Upper lobe of left lung (tissue), 6 donors: ENCODE results near the gene RNPEPL1. TPM values are rescaled to one million over a fixed set of nuclear protein-coding genes. Genes with fewer than 3 reads are reported as not detected.
A peak's percentile ranks its signal among the peaks of the same experiment; 100 is the strongest.

Source experiments
- ATAC-seq, 2 donors: fragments of 200-7000 bp; cut with Tn5 transposase; one replicate each; pipeline ENCODE4 v1.9.1; 2022; ENCODE audit warnings: mild to moderate bottlenecking in 2 of 2, moderate library complexity in 2 of 2; ENCODE audit not compliant: low FRiP score in 2 of 2
- DNase-seq, 2 donors: peaks; one replicate each; pipeline ENCODE4 v3.0.0-alpha.2; 2019 to 2020
- H3K27ac ChIP-seq, 4 donors: fragments of 200-600 bp; sonication (generic); one replicate each; pipeline ENCODE4 v1.5.1; 2016 to 2019
- H3K27me3 ChIP-seq, 4 donors: fragments of 200-600 bp; sonication (generic); one replicate each; pipeline ENCODE4 v1.5.1; 2017 to 2019
- H3K36me3 ChIP-seq, 4 donors: fragments of 200-600 bp; sonication (generic); one replicate each; pipeline ENCODE4 v1.5.1; 2016 to 2019
- H3K4me1 ChIP-seq, 4 donors: fragments of 200-600 bp; sonication (generic); one replicate each; pipeline ENCODE4 v1.5.1; 2018 to 2019
- H3K4me3 ChIP-seq, 4 donors: fragments of 200-600 bp; sonication (generic); one replicate each; pipeline ENCODE4 v1.5.1; 2017 to 2019; ENCODE audit warnings: mild to moderate bottlenecking in 2 of 4, moderate library complexity in 1 of 4
- H3K9me3 ChIP-seq, 4 donors: fragments of 200-600 bp; sonication (generic); one replicate each; pipeline ENCODE4 v1.5.1; 2018 to 2019
- EP300 ChIP-seq, 4 donors: sonication (generic); formaldehyde crosslinking; IDR thresholded peaks; one replicate each; pipeline ENCODE4 v1.5.1; 2017; ENCODE audit warnings: antibody characterized with exemption in 4 of 4, control low read depth in 2 of 4
- POLR2A ChIP-seq, 4 donors: fragments of 450-650 bp; IDR thresholded peaks; one replicate each; pipeline ENCODE4 v1.5.1; 2016 to 2017; ENCODE audit warnings: antibody characterized with exemption in 4 of 4, mild to moderate bottlenecking in 2 of 4
- POLR2AphosphoS5 ChIP-seq, 2 donors: sonication (generic); formaldehyde crosslinking; IDR thresholded peaks; one replicate each; pipeline ENCODE4 v1.5.1; 2017; ENCODE audit warnings: antibody characterized with exemption in 2 of 2
- WGBS, 2 donors: methylation state at CpG; one replicate each; pipeline ENCODE4 v1.1.5; 2017 to 2018; 5-methylcytosine and 5-hydroxymethylcytosine counted together
- total RNA-seq, 6 donors: library from RNA; depleted of rRNA in 4 of 6; stranded (reverse); fragments of >200 nt in 4 of 6; gene quantifications; one replicate each; pipeline versions ENCODE4 v1.1.0 to v1.2.1, GENCODE V29; 2016 to 2021
- TF ChIP-seq, protein P1 (sequence below), 6 experiments: fragments of 450-650 bp in 4 of 6; fragments of 200-600 bp in 2 of 6; sonication (generic) in 2 of 6; IDR thresholded peaks; one replicate each; pipeline ENCODE4 v1.5.1; 2016 to 2019; ENCODE audit warnings: antibody characterized with exemption in 6 of 6
- donor health status: DM: no; HTN: no; CAD: no; lungs with moderate emphysema.
- donor health status: DM: no; HTN: yes; CAD: no; lungs with severe emphysema.

RNPEPL1 gene
- total RNA-seq, 6 donors from 2014 or later, result 71.0 to 264 (median 123) TPM

DNA sequence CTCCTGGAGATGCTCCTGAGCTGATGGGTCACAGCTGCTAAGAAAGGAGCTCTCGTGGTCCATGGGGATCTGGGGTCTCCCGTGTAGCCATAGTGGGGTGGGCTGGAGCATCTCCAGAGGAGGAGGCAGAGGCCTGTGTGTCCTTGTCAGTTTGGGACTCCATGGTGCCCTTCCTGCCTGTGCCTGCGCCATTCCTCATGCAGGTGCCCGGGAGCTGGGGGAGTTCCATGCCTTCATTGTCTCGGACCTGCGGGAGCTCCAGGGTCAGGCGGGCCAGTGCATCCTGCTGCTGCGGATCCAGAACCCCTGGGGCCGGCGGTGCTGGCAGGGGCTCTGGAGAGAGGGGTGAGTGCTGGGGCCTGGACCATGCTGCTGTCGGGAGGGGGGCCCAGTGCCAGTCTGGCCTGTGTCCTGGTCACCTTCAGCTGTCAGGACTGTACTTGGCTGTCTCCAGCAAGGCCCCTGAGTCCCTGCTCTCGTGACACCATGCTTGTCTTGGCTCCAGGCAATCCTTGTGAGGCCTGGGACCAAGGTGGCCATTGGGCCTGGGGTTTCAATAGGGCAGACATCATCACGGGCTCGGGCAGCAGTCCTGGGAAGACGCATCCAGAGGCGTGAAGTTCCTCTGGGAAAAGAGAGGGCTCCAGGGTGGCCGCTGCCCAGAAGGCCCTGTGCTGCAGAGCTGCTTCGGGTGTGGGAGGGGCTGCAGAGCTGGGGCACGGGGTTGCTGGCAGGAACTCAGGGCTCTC lies 25.6 kb downstream of the RNPEPL1 start:
- Histone ChIP-seq H3K4me3 (no peak overlapping the region), H3K27ac (no peak overlapping the region), H3K4me1 (no peaks in the 10 kb centered on the region), H3K36me3 (peaks cover 3 to 87% (median 66%) of the 10 kb centered on the region in 4 donors), H3K27me3 (no peaks in the 10 kb centered on the region), H3K9me3 (no peaks in the 10 kb centered on the region)
- DNase-seq, result peak in 1 of 2 donors; percentile 69
- TF ChIP-seq POLR2A (IDR thresholded peaks at IDR 0.05) (no peak), EP300 (IDR thresholded peaks at IDR 0.05) (no peak), POLR2AphosphoS5 (IDR thresholded peaks at IDR 0.05) (no peak)
- TF ChIP-seq, protein P1, sequence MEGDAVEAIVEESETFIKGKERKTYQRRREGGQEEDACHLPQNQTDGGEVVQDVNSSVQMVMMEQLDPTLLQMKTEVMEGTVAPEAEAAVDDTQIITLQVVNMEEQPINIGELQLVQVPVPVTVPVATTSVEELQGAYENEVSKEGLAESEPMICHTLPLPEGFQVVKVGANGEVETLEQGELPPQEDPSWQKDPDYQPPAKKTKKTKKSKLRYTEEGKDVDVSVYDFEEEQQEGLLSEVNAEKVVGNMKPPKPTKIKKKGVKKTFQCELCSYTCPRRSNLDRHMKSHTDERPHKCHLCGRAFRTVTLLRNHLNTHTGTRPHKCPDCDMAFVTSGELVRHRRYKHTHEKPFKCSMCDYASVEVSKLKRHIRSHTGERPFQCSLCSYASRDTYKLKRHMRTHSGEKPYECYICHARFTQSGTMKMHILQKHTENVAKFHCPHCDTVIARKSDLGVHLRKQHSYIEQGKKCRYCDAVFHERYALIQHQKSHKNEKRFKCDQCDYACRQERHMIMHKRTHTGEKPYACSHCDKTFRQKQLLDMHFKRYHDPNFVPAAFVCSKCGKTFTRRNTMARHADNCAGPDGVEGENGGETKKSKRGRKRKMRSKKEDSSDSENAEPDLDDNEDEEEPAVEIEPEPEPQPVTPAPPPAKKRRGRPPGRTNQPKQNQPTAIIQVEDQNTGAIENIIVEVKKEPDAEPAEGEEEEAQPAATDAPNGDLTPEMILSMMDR (IDR thresholded peaks at IDR 0.05), result no peak
- WGBS, 2 donors, result 88 to 95% methylated on average over 7 to 18 of the region's 19 CpGs
- ATAC-seq, result no peak

DNA sequence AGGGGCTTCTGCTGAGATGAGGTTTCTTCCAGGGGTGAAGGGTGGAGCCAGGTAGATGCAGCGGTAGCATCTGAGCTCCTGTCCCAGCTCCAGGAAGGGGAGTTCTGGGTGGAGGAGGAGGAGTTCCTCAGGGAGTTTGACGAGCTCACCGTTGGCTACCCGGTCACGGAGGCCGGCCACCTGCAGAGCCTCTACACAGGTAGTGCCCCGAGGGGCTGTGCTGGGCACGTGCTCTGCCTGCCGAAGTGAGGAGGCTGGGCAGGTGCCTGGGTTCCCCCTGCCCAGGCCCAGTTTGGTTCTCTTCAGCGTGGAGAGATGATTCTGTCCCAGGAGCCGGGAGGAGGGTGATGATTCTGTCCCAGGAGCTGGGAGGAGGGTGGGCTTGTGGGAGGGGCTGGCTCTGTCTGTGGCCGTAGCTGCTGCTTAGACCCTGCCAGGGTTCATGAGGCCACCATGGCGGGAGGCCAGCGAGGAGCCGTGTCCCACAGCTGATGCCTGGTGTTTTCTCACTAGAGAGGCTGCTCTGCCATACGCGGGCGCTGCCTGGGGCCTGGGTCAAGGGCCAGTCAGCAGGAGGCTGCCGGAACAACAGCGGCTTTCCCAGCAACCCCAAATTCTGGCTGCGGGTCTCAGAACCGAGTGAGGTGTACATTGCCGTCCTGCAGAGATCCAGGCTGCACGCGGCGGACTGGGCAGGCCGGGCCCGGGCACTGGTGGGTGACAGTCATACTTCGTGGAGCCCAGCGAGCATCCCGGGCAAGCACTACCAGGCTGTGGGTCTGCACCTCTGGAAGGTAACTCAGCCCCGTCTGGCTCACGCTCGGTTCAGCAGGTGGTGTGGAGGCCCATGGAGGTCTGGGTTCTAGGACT lies 26.5 kb downstream of the RNPEPL1 start:
- TF ChIP-seq POLR2A (IDR thresholded peaks at IDR 0.05) (no peak), POLR2AphosphoS5 (IDR thresholded peaks at IDR 0.05) (no peak), EP300 (IDR thresholded peaks at IDR 0.05) (no peak)
- TF ChIP-seq, protein P1 (IDR thresholded peaks at IDR 0.05), result no peak
- whole genome bisulfite sequencing, 2 donors, result 76 to 92% methylated on average over 10 to 24 of the region's 34 CpGs
- Histone ChIP-seq H3K36me3 (peaks cover 3 to 89% (median 71%) of the 10 kb centered on the region in 4 donors), H3K9me3 (no peaks in the 10 kb centered on the region), H3K4me3 (no peak overlapping the region), H3K27me3 (no peaks in the 10 kb centered on the region), H3K27ac (no peak overlapping the region), H3K4me1 (no peaks in the 10 kb centered on the region)
- DNase-seq (peak in 1 of 2 donors; percentile 81), ATAC-seq (no peak)

DNA sequence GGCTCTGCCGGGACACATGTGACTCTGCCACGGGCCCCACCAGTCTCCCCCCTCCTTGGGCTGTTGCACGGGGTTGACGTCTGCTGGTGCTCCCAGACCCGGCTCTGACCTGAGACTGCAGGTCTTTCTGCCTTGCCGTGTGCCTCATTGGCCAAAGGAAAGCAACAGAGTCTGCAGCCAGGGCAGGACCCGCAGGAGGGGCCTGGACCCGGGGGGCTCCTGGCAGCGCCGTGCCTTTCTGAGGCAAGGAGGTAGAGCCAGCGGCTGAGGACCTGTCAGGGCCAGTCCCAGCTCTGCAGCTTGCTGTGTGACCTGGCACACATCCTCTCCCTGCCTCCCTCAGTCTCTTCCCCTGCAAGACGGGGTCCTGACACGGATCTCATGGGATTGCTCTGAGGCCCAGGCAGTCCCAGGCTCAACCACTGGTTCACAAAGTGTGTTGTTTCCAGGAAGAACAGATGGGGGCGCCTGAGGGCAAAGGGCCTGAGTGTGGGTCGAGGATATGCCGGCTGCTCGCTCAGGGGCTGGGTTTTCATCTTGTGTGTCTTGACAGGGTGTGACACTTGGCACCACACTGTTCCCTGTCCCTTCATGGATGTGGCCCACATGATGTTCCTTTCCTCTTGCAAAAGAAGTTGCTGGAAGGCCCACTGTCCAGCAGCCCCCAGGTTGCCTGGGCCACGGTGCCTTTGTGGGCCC lies 27.2 kb downstream of the RNPEPL1 start:
- Histone ChIP-seq H3K36me3 (peaks cover 3 to 89% (median 66%) of the 10 kb centered on the region in 4 donors), H3K27me3 (no peaks in the 10 kb centered on the region), H3K4me1 (no peaks in the 10 kb centered on the region), H3K4me3 (no peak overlapping the region), H3K27ac (no peak overlapping the region), H3K9me3 (no peaks in the 10 kb centered on the region)
- ATAC-seq, result no peak
- WGBS, 2 donors, result 62 to 81% methylated on average over 7 to 18 of the region's 18 CpGs
- DNase-seq, result peak in 1 of 2 donors; percentile 32
- TF ChIP-seq, protein P1 (IDR thresholded peaks at IDR 0.05), result peak in 2 of 6 experiments; percentile 20 to 23
- no peak for TF ChIP-seq EP300 (IDR thresholded peaks at IDR 0.05)

DNA sequence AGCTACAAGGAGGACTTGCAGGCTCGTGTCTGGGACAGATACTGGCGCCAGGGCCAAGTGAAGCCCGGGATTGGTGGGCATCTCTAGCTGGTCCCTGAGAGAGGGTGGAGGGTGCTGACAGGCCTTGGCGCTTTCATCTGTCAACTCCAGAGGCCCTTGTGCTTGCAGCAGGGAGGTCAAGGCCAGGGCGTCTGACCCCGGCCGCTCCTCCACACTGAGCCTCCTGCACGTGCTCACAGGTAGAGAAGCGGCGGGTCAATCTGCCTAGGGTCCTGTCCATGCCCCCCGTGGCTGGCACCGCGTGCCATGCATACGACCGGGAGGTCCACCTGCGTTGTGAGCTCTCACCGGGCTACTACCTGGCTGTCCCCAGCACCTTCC lies 27.8 kb downstream of the RNPEPL1 start:
- WGBS, 2 donors, result 93 to 96% methylated on average over 8 to 17 of the region's 17 CpGs
- DNase-seq (peak in 1 of 2 donors; percentile 54), ATAC-seq (no peak)

More for the DNA sequence above, 27.8 kb downstream of the RNPEPL1 start:
- Histone ChIP-seq H3K4me1 (no peaks in the 10 kb centered on the region), H3K27me3 (no peaks in the 10 kb centered on the region), H3K27ac (no peak overlapping the region), H3K9me3 (no peaks in the 10 kb centered on the region), H3K4me3 (no peak overlapping the region), H3K36me3 (peaks cover 3 to 85% (median 63%) of the 10 kb centered on the region in 4 donors)
- TF ChIP-seq POLR2AphosphoS5 (IDR thresholded peaks at IDR 0.05) (no peak), POLR2A (IDR thresholded peaks at IDR 0.05) (no peak), EP300 (IDR thresholded peaks at IDR 0.05) (no peak)
- TF ChIP-seq, protein P1 (IDR thresholded peaks at IDR 0.05), result no peak
